Astrocyte of the hippocampus (primary cell): ENCODE data around the gene RBM47.
"Not testable (repeated sequence)": the region's sequence is repeated elsewhere in the genome, so short reads cannot be mapped to it uniquely, and the experiment has no call there.

Source experiments
- DNase-seq: peaks from one replicate; pipeline ENCODE4 v3.0.0; 2011; ENCODE audit warnings: low read depth, low spot score

The RBM47 gene

DNA sequence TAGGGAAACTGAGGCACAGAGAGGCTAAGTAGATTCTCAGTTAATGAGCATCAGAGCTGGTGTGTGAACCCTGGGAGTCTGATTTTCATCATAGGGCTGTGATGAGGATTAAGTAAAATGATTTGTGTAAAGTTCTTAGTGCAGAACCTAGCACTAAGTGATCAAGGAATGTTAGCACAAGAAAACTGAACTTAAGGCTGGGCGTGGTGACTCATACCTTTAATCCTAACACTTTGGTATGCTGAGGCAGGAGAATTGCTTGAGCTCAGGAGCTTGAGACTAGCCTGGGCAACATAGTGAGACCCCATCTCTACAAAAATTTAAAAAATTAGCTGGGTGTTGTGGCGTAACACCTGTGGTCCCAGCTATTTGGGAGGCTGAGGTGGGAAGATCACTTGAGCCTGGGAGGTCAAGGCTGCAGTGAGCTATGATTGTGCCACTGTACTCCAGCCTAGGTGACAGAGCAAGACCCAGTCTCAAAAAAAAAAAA lies 183.4 kb downstream of the RBM47 start:
- DNase-seq: peak; percentile 5

DNA sequence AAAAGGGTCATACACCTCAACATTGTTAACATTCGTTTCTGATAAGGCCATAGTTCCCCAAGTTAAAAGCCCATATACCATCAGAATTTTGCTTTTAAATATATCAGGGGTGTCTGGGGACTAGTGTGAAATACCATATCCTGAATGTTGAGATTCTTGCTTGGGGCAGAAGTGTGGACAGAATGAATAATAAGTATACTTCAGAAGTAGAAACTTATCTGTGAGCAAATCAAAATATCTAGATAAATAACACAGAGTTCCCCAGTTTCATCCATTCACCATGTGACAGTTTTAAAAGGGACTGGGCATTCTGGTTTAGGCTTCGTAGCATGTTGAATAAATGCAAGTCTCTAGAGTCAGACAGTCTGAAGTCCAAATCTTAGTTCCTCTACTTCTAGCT lies 184.0 kb downstream of the RBM47 start:
- no peak for DNase-seq

DNA sequence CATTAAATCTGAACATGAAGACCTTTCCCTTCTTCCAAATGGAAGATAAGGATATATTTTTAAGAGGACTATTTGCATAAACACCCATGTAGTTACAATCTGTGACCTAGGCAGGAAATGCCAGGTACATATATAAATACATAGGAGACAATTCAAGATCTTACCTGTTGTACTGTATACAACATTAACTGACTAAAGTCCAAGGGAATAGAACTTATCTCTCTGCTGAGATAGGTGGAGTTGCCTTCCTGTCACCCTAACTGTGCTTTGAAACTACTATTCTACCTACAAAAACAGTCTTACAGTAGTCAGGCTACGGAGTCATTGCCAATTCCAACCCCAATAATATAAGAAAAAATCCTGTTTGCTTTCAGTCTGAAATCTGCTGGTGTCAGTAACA lies 188.2 kb downstream of the RBM47 start:
- no peak for DNase-seq

DNA sequence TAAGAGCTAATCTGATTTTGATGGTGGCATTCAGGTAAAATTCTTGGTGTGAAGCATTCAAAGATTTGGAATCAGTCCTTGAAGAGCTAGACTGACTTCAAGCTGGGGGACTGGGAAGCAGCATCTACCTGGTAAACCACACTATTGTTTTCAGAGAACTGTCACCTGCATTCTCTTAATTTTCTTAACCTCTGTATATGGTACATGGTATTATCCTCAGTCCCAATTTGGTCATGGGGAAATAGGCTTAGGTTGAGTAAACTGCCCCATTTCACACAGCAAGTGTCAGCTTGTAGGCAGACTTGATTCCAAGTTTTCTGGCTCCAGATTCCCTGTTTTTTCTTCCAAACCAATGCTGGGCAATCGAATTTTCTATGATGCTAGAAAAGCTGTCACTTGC lies 190.1 kb downstream of the RBM47 start:
- DNase-seq: no peak

DNA sequence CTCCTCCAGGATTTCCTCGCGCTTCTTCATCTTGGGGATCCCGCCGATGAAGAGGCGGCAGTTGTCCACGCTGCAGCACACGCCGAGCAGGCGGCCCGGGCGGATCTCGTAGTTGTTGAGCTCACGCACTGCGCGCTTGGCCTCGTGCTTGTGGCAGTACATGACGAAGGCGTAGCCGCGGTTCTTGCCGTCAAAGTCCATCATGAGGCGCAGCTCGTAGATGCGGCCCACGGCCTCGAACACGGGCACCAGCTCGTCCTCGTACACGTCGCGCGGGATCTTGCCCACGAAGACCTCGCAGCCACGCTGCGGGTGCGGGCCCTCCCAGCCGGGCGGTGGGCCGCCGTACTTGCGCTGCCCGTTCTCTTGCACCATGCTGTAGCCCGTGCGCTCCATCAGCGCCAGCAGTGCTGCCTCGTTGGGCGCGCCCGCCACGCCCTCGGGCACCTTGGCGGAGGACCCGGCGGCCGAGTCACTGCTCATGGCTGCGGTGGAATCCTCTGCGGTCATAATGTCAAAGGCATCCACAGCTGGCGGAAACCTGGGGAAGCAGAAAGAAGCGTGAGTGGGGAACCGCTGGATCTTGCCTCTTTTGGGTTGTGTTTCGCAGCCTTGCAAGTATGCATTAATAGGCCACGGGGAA lies 191.2 kb downstream of the RBM47 start:
- no peak for DNase-seq

DNA sequence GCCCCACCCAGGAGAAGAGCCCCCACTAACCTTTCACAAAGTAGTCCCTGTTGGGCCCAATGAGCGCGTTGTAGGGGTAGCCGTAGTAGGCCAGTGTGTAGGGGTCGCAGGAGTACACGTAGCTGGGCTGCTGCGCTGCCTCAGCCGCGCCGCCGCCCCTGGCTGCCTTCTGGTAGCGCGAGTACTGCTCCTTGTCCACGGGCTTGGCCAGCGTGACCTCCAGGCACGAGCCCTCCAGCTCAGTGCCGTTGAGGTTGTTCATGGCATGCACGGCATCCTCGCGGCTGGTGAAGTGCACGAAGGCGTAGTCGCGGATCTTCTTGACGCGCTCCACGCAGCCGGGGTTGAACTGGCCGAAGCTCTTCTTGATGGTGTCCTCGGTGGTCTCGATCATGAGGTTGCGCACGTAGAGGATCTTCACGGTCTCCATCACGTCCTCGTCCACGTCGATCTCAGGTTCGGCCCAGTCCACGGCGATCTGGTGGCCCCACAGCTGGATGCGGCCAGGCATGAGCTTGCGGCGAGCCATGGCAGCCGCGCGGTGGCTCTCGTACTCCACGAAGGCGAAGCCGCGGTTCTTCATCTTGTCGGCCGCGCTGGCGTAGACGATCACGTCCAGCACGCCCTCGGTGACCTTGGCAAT lies 191.8 kb downstream of the RBM47 start:
- DNase-seq: no peak

DNA sequence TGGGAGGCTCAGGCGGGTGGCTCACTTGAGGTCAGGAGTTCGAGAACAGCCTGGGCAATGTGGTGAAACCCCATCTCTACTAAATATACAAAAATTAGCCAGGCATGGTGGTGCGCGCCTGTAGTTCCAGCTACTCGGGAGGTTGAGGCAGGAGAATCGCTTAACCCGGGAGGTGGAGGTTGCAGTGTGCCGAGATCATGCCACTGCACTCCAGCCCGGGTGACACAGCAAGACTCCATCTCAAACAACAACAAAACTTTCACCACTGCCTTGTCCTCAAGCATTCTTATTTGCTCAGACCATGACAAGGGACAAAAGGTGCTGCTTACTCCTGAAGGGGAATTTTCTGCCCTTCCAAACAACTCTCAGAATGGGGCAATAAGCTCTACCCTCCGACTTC lies 194.4 kb downstream of the RBM47 start:
- not testable (repeated sequence) for DNase-seq

DNA sequence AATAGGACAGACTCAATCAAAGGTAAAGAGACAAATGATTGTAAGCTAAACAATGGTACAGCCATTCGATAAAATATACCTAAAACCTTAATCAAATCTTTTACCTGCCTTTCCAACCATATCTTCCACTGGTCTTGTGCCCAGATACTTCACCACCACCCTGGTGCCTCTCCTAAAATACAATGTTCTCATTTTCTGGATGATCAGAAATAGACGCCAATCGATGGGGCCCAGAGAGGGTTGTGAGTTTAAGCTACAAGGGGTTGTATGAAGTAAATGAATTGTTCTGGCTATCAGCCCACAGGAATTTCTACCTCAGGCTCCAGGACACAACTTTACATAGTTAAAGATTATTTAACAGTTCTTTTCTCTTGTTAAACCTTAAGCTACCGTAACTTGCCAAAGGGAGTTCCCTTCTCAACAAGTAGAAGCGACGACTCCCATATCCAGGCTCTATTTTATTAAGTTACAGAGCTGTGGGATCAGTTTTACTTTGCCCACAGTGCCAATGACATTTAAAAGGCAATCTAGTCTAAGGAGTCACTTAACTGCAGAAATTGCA lies 195.5 kb downstream of the RBM47 start:
- no peak for DNase-seq

DNA sequence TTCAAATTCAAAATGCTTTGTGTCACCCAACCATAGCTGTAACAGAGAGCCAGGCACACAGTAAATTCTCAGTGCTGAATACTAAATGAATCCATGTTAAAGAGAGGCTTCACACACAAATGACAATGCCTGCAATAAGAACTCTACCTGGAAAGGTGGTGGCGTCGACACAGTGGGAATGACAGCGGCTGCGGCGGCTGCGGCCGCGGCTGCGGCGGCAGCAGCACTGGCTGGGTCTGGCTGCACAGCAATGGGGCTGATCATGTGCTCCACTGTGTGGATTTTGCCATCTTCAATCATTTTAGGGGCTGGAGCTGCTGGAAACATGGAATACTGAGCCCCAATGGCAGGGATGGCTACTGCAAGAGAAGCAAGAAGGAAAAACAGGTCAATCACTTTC lies 197.2 kb downstream of the RBM47 start:
- DNase-seq: no peak

DNA sequence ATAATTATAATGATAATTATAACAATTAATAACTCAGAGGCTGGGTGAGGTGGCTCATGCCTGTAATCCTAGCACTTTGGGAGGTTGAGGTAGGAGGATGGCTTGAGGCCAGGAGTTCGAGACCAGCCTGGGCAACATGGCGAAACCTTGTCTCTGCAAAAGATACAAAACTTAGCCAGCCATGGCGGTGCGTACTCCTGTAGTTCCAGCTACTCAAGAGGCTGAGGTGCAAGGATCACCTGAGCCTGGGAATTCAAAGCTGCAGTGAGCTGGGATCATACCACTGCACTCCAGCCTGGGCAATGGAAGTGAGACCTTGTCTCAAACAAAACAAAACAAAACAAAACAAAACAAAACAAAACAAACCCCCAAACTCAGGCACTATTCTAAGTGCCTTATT lies 201.8 kb downstream of the RBM47 start:
- not testable (repeated sequence) for DNase-seq

DNA sequence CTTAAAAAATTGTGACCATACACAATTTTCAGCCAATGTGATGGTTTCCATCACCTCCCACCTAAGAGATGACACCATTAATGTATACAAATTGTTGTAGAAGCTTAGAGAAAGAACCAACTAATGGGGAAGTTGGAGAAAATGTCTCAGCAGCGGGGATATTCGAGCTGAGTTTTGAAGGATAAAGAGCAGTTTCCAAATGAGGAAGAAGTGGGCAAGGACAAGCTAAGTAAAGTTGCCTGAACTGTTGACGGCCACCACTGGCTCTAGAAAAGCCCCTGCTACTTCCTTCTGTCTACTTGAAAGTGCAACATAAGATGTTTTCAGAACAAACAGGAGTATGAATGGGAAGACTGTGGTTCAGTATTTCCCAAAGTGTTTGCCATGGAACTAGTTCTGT lies 202.5 kb downstream of the RBM47 start:
- DNase-seq: no peak

DNA sequence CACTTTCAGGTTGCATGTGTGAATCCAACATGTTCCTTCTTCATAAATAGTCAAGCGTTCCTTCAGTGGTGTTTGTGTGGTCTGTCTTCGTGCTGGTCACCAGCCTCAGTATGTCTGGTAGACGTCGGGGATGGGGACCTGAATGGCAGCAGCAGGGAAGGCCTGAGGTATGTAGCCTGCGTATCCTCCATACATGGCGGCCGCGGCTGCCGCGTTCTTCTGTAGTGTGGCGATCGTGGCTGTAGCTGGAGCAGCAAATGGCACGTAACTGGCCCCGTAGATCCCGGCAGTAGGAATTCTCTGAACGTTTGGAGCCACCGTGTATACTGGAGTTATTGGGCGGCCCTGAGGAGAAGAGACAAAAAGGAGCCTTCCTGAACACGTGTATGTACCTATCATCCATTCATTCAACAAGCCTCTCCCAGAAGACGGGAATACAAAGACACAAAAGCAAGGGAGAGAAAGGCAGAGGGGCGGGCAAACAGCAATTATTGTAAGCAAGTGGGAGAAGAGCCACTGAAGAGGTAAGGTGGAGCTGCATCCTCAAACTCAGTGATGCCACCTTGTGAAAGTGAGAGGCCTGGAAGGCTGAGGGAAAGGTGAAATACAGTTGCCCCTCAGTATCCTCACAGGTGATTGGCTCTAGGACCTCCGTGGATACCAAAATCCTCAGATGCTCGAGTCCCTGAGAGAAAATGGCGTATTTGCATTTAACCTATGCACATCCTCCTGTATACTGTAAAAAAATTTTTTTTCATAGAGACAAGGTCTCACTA lies 203.7 kb downstream of the RBM47 start:
- no peak for DNase-seq

DNA sequence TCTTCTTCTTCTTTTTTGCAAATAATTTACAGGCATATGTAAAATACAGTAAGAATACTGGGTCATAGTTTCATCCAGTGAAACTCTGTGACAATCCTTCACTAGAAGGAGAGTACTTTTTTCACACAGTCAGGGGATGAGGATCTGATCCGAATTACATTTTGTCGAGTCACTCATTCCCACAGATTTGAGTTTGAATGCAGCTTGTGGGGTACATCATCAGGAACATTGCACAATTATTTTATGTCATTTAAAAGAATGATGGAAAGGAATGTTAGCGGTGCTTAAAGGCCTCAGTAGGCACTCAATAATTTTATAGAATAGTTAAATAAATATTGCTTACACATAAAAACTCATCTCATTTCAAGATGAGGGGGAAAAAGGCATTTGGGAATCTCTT lies 205.9 kb downstream of the RBM47 start:
- peak; percentile 49 for DNase-seq

DNA sequence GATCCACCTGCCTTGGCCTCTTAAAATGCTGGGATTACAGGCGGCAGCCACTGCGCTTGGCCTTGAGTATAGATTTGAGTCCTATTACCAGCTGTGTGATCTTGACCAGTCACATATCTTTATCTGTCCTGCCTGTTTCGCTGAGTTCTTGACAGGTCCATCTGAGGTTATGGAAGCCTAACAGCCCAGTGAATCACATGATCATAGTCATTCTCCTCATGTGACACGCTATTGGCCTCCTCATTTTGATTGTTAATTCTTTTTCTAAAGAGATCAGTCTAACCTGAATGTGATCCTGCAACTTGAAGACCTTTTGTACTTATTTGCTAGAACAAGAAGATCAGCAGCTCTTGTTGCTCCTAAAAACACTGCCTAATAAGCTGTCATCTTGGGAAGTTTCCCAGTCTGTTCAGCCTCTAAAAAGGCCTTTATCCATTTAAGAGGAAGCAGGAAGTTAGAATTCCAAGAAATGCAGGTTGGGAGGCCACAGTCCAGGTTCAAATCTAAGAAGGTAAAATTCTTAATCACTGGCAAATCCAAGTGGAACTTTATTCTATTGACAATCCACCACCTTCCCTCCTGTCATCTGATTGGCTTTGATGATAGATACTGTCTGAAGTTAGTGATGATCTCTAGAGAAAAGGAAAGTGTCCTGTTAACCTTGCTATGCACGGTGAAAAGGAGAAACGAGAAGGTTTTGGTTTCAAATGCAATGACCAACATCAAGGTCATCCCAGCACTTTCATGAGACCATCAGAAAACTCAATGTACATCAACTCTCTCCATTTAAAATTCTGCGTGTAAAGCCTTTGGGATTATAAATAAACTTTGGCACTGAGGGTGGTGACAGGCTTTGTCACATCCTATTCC lies 207.6 kb downstream of the RBM47 start:
- DNase-seq: no peak

DNA sequence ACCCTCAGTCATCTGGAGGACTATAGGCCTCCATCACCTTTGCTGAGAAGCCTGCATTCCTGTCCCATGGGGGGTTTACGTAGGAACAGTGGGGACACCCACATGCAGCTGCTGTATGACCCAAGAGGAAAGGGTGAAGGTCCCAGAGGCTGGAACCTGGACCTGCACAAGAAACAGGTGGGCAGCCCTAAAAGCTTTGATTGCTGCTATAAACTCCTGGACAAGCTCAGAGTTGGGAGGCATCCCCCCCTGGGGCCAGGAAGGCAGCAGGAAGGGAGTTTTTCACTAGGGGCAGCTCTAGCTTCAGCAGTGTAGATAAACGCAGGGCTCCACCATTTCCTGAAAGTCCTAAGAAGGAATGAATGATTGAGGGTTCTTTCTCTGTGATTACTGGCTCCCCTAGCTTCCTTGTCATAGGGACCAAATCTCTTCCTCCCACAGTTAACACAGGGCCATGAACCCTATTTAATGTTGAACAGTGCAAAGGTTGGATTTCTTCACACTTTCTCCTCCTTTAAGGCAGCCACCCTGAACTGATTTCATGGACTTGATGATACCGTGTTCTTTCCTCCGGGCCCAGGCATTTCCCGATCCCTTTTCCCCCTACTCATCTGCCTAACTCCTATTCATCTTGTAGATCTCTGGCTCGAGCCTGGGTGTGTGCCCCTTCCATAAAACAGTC lies 210.3 kb downstream of the RBM47 start:
- DNase-seq: no peak

DNA sequence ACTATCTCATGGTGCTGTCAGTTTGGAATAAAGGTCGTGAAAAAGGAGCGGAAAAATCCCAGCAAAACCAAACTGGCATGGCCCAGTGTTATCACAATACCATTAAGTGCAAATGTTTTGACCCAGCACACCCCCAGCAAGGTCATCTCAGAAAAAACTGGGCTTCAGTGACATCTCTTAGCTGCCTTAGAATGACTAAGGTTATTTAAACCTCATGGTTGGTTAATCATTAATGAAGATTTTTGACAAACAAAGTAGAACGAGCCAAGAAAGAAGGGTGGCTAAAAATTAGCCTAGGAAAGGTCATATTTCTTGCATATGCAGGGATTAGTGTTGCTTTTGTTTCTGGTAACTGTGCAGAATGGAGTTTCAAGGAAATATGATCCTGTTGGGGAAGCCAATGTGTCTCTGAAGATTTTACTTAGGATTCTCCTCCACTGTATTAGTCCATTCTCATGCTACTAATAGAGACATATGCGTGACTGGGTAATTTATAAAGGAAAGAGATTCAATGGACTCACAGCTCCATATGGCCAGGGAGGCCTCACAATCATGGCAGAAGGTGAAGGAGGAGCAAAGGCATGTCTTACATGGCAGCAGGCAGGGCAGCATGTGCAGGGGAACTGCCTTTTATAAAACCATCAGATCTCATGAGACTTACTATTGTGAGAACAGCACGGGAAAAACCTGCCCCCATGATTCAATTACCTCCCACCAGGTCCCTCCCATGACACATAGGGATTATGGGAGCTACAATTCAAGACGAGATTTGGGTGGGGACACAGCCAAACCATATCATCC lies 211.0 kb downstream of the RBM47 start:
- no peak for DNase-seq

DNA sequence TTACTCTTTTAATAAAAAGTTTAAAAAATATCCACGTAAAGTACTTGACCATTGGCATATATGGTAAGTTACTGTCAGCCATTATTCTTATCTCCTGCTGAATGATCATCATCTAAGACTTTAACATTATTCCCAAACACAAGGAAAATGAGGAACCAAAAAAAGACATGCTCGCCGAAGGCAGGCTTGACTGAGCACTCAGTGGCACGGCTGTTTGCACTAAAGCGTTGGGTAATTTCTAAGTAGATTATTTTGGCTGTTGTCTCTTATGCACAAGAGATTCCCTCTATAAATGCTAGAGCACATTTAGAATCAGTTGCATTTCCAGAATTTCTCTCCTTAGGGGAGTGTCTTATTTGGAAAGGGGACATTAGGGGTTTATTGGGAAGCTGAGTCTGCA lies 211.7 kb downstream of the RBM47 start:
- DNase-seq: no peak

DNA sequence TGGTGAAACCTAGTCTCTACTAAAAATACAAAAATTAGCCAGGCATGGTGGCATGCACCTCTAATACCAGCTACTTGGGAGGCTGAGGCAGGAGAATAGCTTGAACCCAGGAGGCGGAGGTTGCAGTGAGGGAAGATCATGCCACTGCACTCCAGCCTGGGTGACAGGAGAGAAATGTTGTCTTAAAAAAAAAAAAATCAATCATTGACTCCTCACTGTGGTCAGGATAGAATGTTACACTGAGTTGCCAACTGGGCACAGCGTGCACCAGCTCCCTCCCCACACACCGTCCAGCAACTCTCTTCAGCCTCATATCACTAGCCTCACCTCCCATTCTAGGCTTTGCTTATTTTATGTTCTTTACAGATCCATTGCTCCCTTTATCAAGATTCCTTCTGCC lies 215.0 kb downstream of the RBM47 start:
- no peak for DNase-seq

DNA sequence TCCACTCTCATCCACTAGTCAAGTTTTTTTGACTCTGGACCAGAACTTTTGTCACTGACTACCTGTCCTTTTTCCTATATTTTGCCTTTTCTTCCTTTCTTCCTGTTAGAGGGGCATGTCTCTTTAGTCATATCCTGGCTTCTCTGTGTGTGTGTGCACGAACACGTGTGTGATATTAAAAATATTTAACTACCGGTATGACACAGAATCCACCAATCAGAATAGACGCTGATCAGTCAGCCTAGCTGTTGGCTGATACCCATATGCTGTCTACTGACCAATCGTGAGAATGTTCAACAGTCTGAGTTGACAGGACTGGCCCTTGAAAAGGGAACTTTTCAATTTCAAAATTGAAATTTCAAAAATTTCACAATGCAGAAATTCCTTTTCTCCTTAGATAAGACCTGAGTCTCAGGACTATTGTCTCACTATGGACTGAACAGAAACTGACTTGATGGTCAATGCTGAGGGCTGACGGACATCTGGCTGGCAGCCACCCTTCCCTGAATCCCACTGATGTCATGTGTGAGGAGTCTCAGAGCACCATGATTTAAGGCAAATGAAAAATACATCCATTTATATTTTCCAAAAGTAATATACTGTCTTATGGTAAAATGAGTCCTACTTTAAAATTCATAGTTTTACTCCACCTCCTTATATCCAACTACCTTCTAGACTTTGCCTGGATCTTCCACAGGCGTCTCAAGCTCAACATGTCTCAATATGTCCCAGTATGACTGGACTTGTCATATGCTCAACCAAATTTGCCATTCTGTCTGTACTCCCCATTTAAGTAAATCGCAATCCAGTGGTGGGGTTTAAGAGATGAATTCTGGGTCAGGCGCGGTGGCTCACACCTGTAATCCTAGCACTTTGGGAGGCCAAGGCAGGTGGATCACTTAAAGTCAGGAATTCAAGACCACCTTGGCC lies 216.5 kb downstream of the RBM47 start:
- no peak for DNase-seq
